Activated CD8-positive, alpha-beta memory T cell treated with anti-CD3 and anti-CD28 coated beads, Interleukin-2, amount 10 ng/mL, durations not matched to agents 7 days and 5 days (primary cell): ENCODE data around the gene SLC25A5. TPM values are rescaled to one million over a fixed set of nuclear protein-coding genes. Genes with fewer than 3 reads are reported as not detected.
"Not testable (repeated sequence)": the region's sequence is repeated elsewhere in the genome, so short reads cannot be mapped to it uniquely, and the experiment has no call there.

ENCODE experiments used
- ATAC-seq: fragments of 150-1000 bp; cut with Tn5 transposase; one replicate; pipeline ENCODE4 v1.10.0; 2021; ENCODE audit warnings: moderate library complexity
- CTCF ChIA-PET: fragments of 350-600 bp; sonication (Branson Sonifier 250); formaldehyde crosslinking; loops from one replicate; lab custom pipeline; 2021; ENCODE audit warnings: antibody characterized with exemption; lab: Charles Lee
- DNase-seq: peaks from one replicate; pipeline ENCODE4 v3.0.0-alpha.2; 2020
- H3K27ac Mint-ChIP-seq: one replicate; pipeline ENCODE4 v1.8.0; 2021; ENCODE audit warnings: mild to moderate bottlenecking, mixed read lengths
- H3K27me3 Mint-ChIP-seq: one replicate; pipeline ENCODE4 v1.8.0; 2021; ENCODE audit warnings: mixed read lengths
- H3K36me3 Mint-ChIP-seq: one replicate; pipeline ENCODE4 v1.8.0; 2021; ENCODE audit warnings: mild to moderate bottlenecking, mixed read lengths
- H3K4me1 Mint-ChIP-seq: one replicate; pipeline ENCODE4 v1.8.0; 2021; ENCODE audit warnings: mixed read lengths
- H3K4me3 Mint-ChIP-seq: one replicate; pipeline ENCODE4 v1.8.0; 2021; ENCODE audit warnings: mild to moderate bottlenecking, moderate library complexity, mixed read lengths
- H3K9me3 Mint-ChIP-seq: one replicate; pipeline ENCODE4 v1.8.0; 2022; ENCODE audit warnings: low read depth, mixed read lengths
- total RNA-seq, 2 experiments: library from RNA; stranded (reverse); gene quantifications; one replicate each; pipeline ENCODE4 v1.2.3, GENCODE V29; 2021

Gene SLC25A5
- total RNA-seq, 2 experiments from 2014 or later = 434 to 517 TPM

GRCh38 chrX:119482041-119482440, 13.8 kb downstream of the SLC25A5 start:
- Mint-ChIP-seq H3K9me3 (no peaks in the 10 kb centered on the region), H3K4me3 (no peak overlapping the region), H3K4me1 (peaks cover 11% of the 10 kb centered on the region), H3K36me3 (no peaks in the 10 kb centered on the region), H3K27me3 (no peaks in the 10 kb centered on the region), H3K27ac (no peak overlapping the region)
- CTCF ChIA-PET = interaction anchor here (0.7 to 2.6 kb wide), 16 partner anchors 10 to 1307 kb away, joined by 3 to 20 read pairs (median 4); no protein-coding TSS in a partner anchor
- no peak for DNase-seq
- ATAC-seq = no peak

GRCh38 chrX:119482481-119483480, 14.5 kb downstream of the SLC25A5 start:
- ATAC-seq (peak; percentile 95), DNase-seq (peak; percentile 75)
- Mint-ChIP-seq H3K36me3 (no peaks in the 10 kb centered on the region), H3K9me3 (no peaks in the 10 kb centered on the region), H3K27ac (peak overlapping the region; percentile 67), H3K4me1 (peaks cover 11% of the 10 kb centered on the region), H3K27me3 (no peaks in the 10 kb centered on the region), H3K4me3 (peak overlapping the region; percentile 42)
- CTCF ChIA-PET = interaction anchor here (0.6 to 2.6 kb wide), 24 partner anchors 9 to 1306 kb away, joined by 3 to 20 read pairs (median 4); partner anchors contain the start of genes SEPTIN6 and SLC25A5

GRCh38 chrX:119486745-119487144, 18.5 kb downstream of the SLC25A5 start:
- H3K36me3 Mint-ChIP-seq = no peaks in the 10 kb centered on the region
- no peaks in the 10 kb centered on the region for H3K9me3 Mint-ChIP-seq
- no peak overlapping the region for H3K4me3 Mint-ChIP-seq
- DNase-seq = no peak
- peaks cover 11% of the 10 kb centered on the region for H3K4me1 Mint-ChIP-seq
- CTCF ChIA-PET = interaction anchor here (1.6 kb wide), 1 partner anchor 17 kb away, joined by 3 read pairs; no protein-coding TSS in a partner anchor
- H3K27ac Mint-ChIP-seq = no peak overlapping the region
- no peak for ATAC-seq
- H3K27me3 Mint-ChIP-seq = no peaks in the 10 kb centered on the region

DNA sequence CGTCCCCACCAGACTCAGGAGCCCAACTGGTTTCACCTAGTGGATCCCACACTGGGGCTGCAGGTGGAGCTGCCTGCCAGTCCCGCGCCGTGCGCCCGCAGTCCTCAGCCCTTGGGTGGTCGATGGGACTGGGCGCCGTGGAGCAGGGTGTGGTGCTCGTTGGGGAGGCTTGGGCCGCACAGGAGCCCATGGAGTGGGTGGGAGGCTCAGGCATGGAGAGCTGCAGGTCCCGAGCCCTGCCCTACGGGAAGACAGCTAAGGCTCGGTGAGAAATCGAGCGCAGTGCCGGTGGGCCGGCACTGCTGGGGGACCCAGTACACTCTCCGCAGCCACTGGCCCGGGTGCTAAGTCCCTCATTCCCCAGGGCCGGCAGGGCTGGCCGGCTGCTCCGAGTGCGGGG, 19.5 kb downstream of the SLC25A5 start:
- not testable (repeated sequence) for H3K4me3 Mint-ChIP-seq, H3K36me3 Mint-ChIP-seq
- CTCF ChIA-PET = interaction anchor here (1.1 to 1.6 kb wide), 3 partner anchors 18 to 246 kb away, joined by 3 to 6 read pairs (median 3); no protein-coding TSS in a partner anchor

GRCh38 chrX:119488749-119489148, 20.5 kb downstream of the SLC25A5 start:
- no peak overlapping the region for H3K27ac Mint-ChIP-seq
- no peaks in the 10 kb centered on the region for H3K4me1 Mint-ChIP-seq
- H3K27me3 Mint-ChIP-seq = no peaks in the 10 kb centered on the region
- no peak overlapping the region for H3K4me3 Mint-ChIP-seq
- H3K36me3 Mint-ChIP-seq = no peaks in the 10 kb centered on the region
- ATAC-seq (peak; percentile 30), DNase-seq (peak; percentile 40)
- CTCF ChIA-PET = interaction anchor here (0.8 to 1.6 kb wide), 6 partner anchors 12 to 245 kb away, joined by 3 to 6 read pairs (median 3); no protein-coding TSS in a partner anchor
- no peaks in the 10 kb centered on the region for H3K9me3 Mint-ChIP-seq

More for the DNA sequence above, 19.5 kb downstream of the SLC25A5 start:
- DNase-seq, H3K27me3 Mint-ChIP-seq, H3K9me3 Mint-ChIP-seq, H3K27ac Mint-ChIP-seq, H3K4me1 Mint-ChIP-seq, ATAC-seq: not testable (repeated sequence)

DNA sequence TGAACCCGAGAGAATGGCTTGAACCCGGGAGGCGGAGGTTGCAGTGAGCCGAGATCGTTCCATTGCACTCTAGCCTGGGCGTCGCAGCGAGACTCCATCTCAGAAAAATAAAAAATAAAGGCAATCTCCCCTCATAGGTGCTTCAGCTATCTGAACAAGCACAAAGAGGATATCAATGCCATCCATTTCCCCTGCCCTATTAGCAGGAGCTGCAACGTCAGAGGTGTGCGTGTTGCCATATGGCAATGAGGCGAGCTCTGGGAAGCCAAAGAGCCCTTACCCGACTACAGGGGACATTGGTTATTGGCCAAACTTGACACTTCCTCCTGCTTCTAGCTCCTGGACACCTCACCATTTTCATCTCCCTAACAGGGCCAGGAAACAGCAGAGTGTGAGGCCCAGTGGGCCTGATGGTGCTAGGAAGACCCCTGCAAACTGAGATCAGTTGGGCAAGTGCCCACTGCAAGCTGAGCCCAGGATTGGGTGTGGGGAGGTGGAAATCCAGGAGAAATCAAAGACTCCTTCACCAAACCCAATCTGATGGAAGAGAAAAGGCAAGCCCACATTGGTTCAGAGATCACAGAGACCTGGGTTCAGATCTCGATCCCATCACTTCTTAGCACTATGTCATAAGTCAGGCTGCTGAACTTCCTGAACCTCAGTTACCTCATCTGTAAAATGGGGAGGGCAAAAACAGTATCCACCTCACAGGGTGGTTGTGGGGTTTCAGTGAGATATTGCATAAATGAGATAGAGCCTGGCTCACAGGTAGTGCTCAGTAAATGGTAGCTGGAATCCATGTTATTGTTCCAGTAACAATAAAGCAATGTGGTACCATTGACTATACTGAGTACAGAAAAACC, 21.2 kb downstream of the SLC25A5 start:
- no peak for DNase-seq
- H3K27ac Mint-ChIP-seq = no peak overlapping the region
- no peak overlapping the region for H3K4me3 Mint-ChIP-seq
- H3K9me3 Mint-ChIP-seq = no peaks in the 10 kb centered on the region
- CTCF ChIA-PET = interaction anchor here (0.8 to 1.6 kb wide), 6 partner anchors 11 to 121 kb away, joined by 3 to 6 read pairs (median 3); no protein-coding TSS in a partner anchor
- no peak for ATAC-seq
- H3K27me3 Mint-ChIP-seq = no peaks in the 10 kb centered on the region
- no peaks in the 10 kb centered on the region for H3K4me1 Mint-ChIP-seq
- H3K36me3 Mint-ChIP-seq = no peaks in the 10 kb centered on the region

GRCh38 chrX:119492463-119492862, 24.2 kb downstream of the SLC25A5 start:
- no peak for DNase-seq
- Mint-ChIP-seq H3K4me1 (peaks cover 14% of the 10 kb centered on the region), H3K27ac (no peak overlapping the region), H3K9me3 (no peaks in the 10 kb centered on the region), H3K27me3 (no peaks in the 10 kb centered on the region), H3K4me3 (no peak overlapping the region), H3K36me3 (no peaks in the 10 kb centered on the region)
- no peak for ATAC-seq
- CTCF ChIA-PET = interaction anchor here (1.3 kb wide), 1 partner anchor 10 kb away, joined by 6 read pairs; no protein-coding TSS in a partner anchor

- CTCF ChIA-PET = interaction anchor here (1.8 kb wide), 1 partner anchor 11 kb away, joined by 20 read pairs; no protein-coding TSS in a partner anchor
- not testable (repeated sequence) for H3K36me3 Mint-ChIP-seq
Observed at GRCh38 chrX:119493851-119494495, 25.7 kb downstream of the SLC25A5 start.

DNA sequence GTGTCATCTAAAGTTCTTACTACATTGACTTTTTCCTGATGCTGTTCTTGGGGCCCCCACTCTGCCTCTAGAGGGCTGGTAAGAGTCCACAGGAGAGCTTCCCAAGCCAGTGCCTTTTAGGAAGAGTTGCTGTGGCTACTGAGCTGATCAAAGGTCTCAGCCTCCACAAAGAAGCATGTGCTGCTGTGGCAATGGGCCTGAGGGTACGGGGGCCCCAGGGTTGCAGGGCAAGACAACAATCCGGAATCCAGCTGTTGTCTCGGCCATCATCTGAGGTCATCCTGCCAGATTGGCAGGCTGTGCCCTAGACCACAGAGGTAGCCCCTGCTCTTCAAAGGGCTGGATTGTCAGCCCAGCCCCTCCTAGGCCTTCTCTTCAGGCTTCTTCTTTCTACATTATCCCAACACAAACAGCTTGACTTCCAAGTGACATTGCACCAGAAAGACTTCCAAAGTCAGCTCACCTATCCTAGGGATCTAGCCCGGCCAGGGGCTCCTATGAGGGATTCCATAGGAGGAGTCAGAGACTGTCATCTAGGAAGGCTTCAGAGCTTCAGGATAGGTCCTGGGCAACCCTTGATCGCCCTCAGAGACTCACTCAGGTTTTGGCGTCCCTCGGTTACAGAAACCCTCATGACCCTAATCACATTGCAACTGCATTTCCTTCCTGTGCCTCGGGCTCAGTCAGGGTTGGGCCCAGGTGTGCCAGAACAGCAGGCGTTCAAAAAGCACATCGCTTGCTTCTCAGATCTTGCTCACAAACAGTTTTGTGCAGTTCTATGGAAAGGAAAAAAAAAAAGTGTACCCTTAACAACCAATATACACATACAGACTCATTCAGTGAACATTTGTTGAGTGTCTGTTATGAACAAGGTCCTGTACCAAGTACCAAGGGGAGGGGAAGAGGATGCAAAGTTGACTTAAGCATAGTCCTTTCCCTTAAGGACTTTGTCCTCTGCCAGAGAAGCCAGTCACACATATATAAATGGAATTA, 27.8 kb downstream of the SLC25A5 start:
- CTCF ChIA-PET = interaction anchor here (0.8 to 1.6 kb wide), 3 partner anchors 9 to 21 kb away, joined by 3 to 5 read pairs (median 4); no protein-coding TSS in a partner anchor
- no peak overlapping the region for H3K27ac Mint-ChIP-seq
- DNase-seq = no peak
- H3K27me3 Mint-ChIP-seq = no peaks in the 10 kb centered on the region
- no peak overlapping the region for H3K4me3 Mint-ChIP-seq
- no peaks in the 10 kb centered on the region for H3K36me3 Mint-ChIP-seq
- no peaks in the 10 kb centered on the region for H3K9me3 Mint-ChIP-seq
- peaks cover 14% of the 10 kb centered on the region for H3K4me1 Mint-ChIP-seq
- no peak for ATAC-seq

More at GRCh38 chrX:119493851-119494495, 25.7 kb downstream of the SLC25A5 start:
- H3K4me3 Mint-ChIP-seq, H3K27me3 Mint-ChIP-seq, H3K27ac Mint-ChIP-seq, ATAC-seq, DNase-seq, H3K9me3 Mint-ChIP-seq: not testable (repeated sequence)
- peaks cover 14% of the 10 kb centered on the region for H3K4me1 Mint-ChIP-seq

DNA sequence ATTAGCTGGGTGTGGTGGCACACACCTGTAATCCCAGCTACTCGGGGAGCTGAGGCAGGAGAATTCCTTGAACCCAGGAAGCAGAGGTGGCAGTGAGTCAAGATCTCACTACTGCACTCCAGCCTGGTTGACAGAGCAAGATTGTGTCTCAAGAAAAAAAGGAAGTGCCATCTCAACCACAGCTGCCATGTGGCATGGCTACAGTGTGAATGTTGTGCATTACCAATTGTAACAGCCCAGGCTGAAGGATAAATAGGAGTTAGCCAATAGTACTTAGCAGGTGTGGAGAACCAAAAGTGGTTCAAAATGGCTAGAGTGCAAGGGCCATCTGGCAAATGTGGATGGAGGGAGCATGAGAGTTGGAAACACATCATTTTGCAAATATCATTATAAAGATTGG, 28.9 kb downstream of the SLC25A5 start:
- H3K4me1 Mint-ChIP-seq = peaks cover 18% of the 10 kb centered on the region
- no peaks in the 10 kb centered on the region for H3K36me3 Mint-ChIP-seq
- H3K4me3 Mint-ChIP-seq = no peak overlapping the region
- no peak for ATAC-seq
- no peak overlapping the region for H3K27ac Mint-ChIP-seq
- H3K27me3 Mint-ChIP-seq = no peaks in the 10 kb centered on the region
- no peak for DNase-seq
- CTCF ChIA-PET = interaction anchor here (1.1 kb wide), 1 partner anchor 11 kb away, joined by 3 read pairs; no protein-coding TSS in a partner anchor
- H3K9me3 Mint-ChIP-seq = no peaks in the 10 kb centered on the region

- Mint-ChIP-seq H3K9me3 (no peaks in the 10 kb centered on the region), H3K4me3 (no peak overlapping the region), H3K27me3 (no peaks in the 10 kb centered on the region), H3K36me3 (no peaks in the 10 kb centered on the region), H3K4me1 (peaks cover 27% of the 10 kb centered on the region), H3K27ac (no peak overlapping the region)
- DNase-seq = no peak
- no peak for ATAC-seq
- CTCF ChIA-PET = interaction anchor here (1.3 kb wide), 1 partner anchor 11 kb away, joined by 3 read pairs; no protein-coding TSS in a partner anchor
Observed at GRCh38 chrX:119500061-119500800, 32.0 kb downstream of the SLC25A5 start.
